HFFc6 (cell line): ENCODE results near the gene USP3. TPM values are rescaled to one million over a fixed set of nuclear protein-coding genes. Genes with fewer than 3 reads are reported as not detected.

Experiments
- DNase-seq: peaks from one replicate; pipeline ENCODE4 v3.0.0-alpha.2; 2018
- H3K27ac Mint-ChIP-seq: 2 replicates; pipeline ENCODE4 v1.8.0; 2020; ENCODE audit warnings: mild to moderate bottlenecking, mixed read lengths
- H3K27me3 Mint-ChIP-seq: 2 replicates; pipeline ENCODE4 v1.8.0; 2021; ENCODE audit warnings: mild to moderate bottlenecking, moderate library complexity, mixed read lengths; ENCODE audit not compliant: insufficient read depth
- H3K36me3 Mint-ChIP-seq: 2 replicates; pipeline ENCODE4 v1.8.0; 2021; ENCODE audit warnings: low read depth, mixed read lengths
- H3K4me1 Mint-ChIP-seq: 2 replicates; pipeline ENCODE4 v1.8.0; 2020; ENCODE audit warnings: low read depth, mixed read lengths
- H3K4me3 Mint-ChIP-seq: 2 replicates; pipeline ENCODE4 v1.8.0; 2020; ENCODE audit warnings: mild to moderate bottlenecking, moderate library complexity, mixed read lengths
- H3K9me3 Mint-ChIP-seq: 2 replicates; pipeline ENCODE4 v1.8.0; 2020; ENCODE audit warnings: mild to moderate bottlenecking, mixed read lengths
- CTCF ChIP-seq: fragments of 200-600 bp; sonication (generic); IDR thresholded peaks from 2 replicates; pipeline ENCODE4 v1.5.0; 2021; ENCODE audit warnings: antibody characterized with exemption, mild to moderate bottlenecking
- total RNA-seq, 6 experiments: library from RNA; stranded (reverse); fragmentation: NEBNext Ultra II Directional; extraction: Animal tissue kit (Norgen Biotek cat#: 25700); gene quantifications; 2 replicates in 1 of 6; 3 replicates in 5 of 6; pipeline ENCODE4 v1.2.3, GENCODE V29; 2021

The USP3 gene
- total RNA-seq, 6 experiments from 2014 or later: 16.8 to 26.2 (median 23.1) TPM

DNA sequence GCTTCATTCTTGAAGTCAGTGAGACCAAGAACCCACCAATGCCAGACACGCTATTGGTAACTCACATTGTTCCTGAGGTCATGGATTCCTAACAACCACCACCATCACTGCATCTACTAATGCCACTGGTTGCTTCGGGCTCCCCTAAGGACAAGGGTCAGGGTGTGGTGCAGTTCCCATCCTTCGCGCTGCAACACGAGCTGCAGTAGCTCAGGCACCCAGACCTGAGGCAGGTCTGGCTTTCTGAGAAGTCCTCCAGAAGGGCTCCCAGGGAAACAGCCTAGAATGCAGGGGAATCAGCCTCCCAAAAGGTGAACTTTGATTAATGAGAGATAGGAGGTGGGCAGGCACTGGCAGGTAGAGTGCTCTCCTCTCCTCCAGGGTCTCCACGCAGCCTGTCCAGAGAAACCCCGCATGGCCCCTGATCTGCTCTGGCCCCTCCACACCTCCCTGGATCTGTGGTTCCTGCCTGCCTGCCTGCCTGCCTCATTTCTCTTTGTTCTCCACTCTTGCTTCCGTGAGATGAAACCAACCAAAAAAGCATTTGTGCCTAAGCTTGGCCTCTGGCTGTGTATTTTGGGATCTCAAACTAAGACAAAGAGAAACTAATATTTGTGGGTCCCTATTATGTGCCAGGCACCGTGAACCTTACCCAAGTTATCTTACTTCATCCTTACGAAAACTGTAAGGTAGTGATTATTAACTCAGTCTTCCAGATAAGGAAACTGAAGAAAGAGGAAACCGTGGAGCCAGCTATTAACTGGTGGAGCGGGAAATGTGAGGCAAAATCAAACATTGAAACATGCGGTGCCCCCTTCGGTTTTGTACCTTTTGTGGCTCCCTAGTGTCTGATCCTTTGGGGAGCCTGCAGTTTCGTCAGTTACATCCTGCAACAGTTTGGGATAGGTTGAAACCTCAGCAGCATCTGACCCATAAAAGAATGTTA, 43.9 kb upstream of the USP3 start:
- no peak overlapping the region for H3K4me3 Mint-ChIP-seq
- no peak overlapping the region for H3K27ac Mint-ChIP-seq

DNA sequence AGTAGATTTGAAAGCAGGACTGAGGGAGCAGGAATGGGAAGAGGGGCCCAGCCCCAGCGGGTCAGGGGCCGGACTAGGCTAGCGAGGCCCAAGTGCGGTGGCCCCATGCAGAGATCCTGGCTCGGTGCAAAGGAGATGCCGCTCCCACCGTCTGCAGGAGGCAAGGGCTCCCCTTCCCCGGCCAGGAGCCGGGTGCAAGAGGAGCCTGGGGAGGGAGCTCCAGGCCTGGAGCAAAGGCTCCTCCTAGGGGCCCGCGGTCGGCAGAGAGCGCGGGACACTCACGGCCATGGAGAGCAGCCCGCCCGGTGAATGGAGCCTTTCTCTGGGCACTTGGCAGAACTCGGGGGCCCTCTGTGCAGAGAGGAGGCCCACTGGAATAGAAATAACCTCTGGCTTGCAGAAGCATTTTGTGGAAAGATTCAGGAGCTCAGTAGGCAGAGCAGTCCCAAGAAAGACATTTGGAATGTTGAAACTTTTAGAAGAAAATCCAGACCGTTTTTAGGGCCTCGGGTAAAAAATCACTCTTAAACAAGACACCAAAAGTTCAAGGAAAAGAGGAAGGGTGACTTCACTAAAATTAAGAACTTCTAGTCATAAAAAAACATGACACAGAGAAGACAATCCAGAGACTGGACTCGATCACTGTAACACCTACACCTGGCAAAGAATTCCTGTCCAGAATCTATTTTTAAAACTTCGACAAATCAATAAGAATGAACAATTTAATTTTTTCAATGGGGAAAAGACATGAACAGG, 43.0 kb upstream of the USP3 start:
- H3K27me3 Mint-ChIP-seq: peaks cover 2% of the 10 kb centered on the region
- TF ChIP-seq CTCF: no peak
- no peak for DNase-seq
- peaks cover 8% of the 10 kb centered on the region for H3K36me3 Mint-ChIP-seq
- peaks cover 18% of the 10 kb centered on the region for H3K9me3 Mint-ChIP-seq
- no peak overlapping the region for H3K4me3 Mint-ChIP-seq
- H3K27ac Mint-ChIP-seq: peak overlapping the region; percentile 39
- peaks cover 54% of the 10 kb centered on the region for H3K4me1 Mint-ChIP-seq

More for the DNA sequence above, 43.9 kb upstream of the USP3 start:
- H3K9me3 Mint-ChIP-seq: peaks cover 18% of the 10 kb centered on the region
- TF ChIP-seq CTCF: no peak
- peaks cover 3% of the 10 kb centered on the region for H3K27me3 Mint-ChIP-seq
- H3K4me1 Mint-ChIP-seq: peaks cover 49% of the 10 kb centered on the region
- H3K36me3 Mint-ChIP-seq: peaks cover 8% of the 10 kb centered on the region
- DNase-seq: no peak

DNA sequence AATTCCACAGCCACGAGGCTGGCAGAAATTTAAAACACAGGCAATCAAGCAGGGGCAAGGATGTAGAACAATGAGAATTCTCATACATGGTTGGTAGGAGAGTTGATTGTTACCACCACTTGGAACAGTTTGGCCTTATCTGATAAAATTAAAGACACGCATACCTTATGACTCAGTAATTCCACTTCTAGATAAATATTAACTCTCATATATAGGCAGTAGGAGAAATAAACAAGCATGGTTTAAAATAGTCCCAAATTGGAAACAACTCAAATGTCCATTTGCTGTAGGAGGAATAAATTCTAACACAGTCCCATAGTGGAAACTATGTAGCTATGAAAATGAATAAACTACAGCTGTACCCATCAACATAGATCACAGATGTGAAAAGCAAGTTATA, 42.3 kb upstream of the USP3 start:
- H3K4me1 Mint-ChIP-seq: peaks cover 59% of the 10 kb centered on the region
- peak overlapping the region; percentile 39; the same call in 1 of the 2 replicates for H3K27ac Mint-ChIP-seq
- no peaks in the 10 kb centered on the region; the same call in 1 of the 2 replicates for H3K27me3 Mint-ChIP-seq
- DNase-seq: peak; percentile 73
- no peak for TF ChIP-seq CTCF
- H3K9me3 Mint-ChIP-seq: peaks cover 18% of the 10 kb centered on the region
- H3K36me3 Mint-ChIP-seq: peaks cover 8% of the 10 kb centered on the region
- no peak overlapping the region for H3K4me3 Mint-ChIP-seq

GRCh38 chr15:63463036-63463435, 41.4 kb upstream of the USP3 start:
- Mint-ChIP-seq H3K4me1 (peaks cover 55% of the 10 kb centered on the region), H3K4me3 (no peak overlapping the region), H3K36me3 (peaks cover 7% of the 10 kb centered on the region), H3K9me3 (peaks cover 18% of the 10 kb centered on the region), H3K27me3 (no peaks in the 10 kb centered on the region; the same call in 1 of the 2 replicates), H3K27ac (no peak overlapping the region)
- no peak for DNase-seq
- no peak for TF ChIP-seq CTCF

GRCh38 chr15:63463793-63464192, 40.6 kb upstream of the USP3 start:
- H3K4me1 Mint-ChIP-seq: peaks cover 55% of the 10 kb centered on the region

More at GRCh38 chr15:63463793-63464192, 40.6 kb upstream of the USP3 start:
- H3K9me3 Mint-ChIP-seq: peaks cover 11% of the 10 kb centered on the region
- TF ChIP-seq CTCF: no peak
- no peak overlapping the region for H3K27ac Mint-ChIP-seq
- H3K4me3 Mint-ChIP-seq: no peak overlapping the region
- H3K27me3 Mint-ChIP-seq: no peaks in the 10 kb centered on the region; the same call in 1 of the 2 replicates
- no peak for DNase-seq
- H3K36me3 Mint-ChIP-seq: no peaks in the 10 kb centered on the region; the same call in 1 of the 2 replicates
